GM04504 (cell line): ENCODE data around the gene ARAP1.

Source experiments
- DNase-seq: peaks from one replicate; pipeline ENCODE4 v3.0.0-alpha.2; 2012; ENCODE audit warnings: low read depth

ARAP1 gene

DNA sequence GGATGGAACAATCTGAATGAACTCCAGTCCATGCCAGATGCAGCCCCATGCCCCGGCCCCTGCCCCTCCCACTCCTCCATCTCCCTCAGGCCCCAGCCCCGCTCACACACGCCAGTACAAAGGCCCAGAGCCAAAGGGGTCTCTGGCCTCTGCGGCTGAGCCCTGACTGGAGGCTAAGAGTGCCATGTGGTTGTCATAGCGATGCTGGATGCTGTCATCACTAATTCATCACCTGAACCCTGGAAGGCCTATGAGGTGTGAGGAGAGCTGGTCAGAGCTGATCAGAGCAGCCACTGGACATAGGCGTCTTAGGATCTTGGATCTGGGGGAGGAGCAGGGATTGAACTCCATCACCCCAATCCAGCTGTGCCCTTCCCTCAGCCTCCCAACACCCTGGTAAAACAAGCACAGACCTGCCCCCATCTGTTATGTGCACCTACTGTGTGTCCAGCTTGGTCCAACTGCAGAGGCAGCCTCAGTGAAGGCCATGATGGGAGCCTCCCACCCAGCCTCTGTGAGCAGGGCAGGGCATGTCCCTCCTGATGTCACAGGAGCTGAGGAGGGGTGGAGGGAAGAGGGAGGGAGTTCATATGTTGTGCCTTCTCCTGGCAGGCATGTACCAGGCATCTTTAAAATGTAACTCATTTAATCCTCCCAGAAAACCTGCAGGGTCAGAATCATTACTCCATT, 94.7 kb downstream of the ARAP1 start:
- no peak for DNase-seq

DNA sequence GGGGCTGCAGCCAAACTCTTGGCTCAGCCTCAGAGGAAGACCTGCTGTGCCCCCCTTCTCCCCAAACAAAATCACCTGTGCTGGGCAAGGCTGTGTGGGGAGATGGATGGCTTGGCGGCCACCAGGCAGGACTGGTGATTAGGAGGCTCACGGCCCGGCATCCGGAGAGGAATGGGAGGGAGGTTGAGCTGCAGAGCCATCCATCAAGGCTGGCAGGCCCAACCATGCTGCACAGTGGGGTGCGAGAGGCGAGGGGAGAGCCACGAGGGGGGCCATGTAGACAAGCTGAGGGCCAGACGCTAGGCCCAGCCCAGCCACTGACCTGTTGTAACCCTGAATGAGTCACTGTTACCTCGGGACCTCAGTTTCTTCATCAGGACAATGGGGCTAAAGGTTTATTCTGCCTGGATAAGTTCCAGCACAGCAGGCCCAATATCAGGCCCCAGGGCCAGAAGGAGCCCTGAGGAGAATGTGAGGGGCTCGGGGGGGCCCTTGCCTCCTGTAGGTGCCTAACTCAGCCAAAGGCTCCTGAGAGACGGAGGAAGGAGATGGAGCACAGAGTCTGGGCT, 96.2 kb downstream of the ARAP1 start:
- no peak for DNase-seq

DNA sequence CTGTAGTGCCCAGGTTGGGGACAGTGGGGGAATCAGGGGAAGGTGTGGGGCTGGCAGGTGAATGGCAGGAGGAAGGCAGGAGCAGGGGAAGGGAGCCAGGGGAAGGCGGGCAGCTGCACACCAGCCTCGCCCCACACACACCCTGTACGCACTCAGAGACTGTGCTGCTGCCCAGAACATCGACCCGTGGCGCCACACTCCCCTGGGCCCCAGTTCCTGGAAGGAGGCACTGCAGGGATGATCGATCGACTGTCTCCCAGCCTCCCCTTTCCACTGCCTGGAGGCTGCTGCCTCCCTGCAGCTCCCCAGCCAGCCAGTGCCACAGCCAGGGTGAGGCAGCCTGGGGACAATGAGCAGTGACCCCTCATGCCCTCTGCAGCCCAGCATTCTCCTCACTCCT, 97.2 kb downstream of the ARAP1 start:
- no peak for DNase-seq

- no peak for DNase-seq
Observed at GRCh38 chr11:72653649-72654048, 98.6 kb downstream of the ARAP1 start.

DNA sequence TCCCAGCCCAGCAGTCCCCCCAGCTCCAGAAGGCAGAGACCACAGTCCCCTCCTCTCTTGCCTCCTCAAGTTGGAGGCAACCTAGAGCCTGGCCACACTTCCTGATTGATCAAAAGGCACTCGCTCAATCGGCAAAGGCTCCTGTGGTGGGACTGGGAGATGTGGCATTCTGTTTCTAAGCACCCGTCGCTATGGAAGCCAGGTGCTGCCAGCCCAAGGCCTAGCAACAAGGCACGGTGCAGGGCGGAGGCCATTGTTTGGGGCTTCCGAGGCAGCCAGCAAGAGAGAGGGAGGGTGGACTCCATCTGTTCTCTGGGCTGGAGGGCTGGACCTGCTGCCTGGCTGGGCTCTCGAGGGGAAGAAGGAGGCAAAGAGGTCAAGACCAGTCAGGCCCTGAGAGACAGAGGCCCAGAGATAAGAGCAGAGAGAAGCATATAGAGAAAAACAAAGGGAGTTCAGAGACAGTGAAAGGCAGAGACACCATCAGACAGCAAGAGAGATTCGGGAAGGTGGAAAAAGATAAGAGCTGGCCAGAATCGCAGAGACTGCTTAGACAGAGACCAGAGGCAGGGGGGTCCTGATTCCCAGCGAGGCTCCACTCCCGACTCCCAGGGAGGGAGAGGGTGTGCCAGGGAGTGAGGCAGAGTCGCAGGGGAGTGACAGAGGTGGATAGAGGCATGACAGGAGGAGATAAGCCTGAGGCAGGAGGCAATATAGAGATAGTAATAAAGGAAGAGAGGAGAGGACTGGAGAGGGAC, 99.2 kb downstream of the ARAP1 start:
- no peak for DNase-seq

DNA sequence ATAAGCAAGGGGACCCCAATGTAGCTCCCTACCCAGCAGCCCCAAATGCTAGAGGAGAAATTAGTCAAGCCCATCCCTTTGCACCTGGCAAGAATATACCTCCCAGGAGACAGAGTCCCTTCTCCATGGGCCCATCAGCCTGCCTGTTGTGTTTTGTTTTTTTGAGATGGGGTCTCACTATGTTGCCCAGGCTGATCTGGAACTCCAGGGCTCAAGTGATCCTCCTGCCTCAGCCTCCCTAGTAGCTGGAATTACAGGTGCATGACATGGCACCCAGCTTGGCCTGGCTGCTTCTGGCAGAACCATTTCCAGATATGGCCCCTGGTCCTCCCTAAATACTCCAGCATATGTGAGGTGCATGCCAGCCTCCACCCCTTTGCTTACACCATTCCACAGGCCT, 100.1 kb downstream of the ARAP1 start:
- DNase-seq, result no peak

DNA sequence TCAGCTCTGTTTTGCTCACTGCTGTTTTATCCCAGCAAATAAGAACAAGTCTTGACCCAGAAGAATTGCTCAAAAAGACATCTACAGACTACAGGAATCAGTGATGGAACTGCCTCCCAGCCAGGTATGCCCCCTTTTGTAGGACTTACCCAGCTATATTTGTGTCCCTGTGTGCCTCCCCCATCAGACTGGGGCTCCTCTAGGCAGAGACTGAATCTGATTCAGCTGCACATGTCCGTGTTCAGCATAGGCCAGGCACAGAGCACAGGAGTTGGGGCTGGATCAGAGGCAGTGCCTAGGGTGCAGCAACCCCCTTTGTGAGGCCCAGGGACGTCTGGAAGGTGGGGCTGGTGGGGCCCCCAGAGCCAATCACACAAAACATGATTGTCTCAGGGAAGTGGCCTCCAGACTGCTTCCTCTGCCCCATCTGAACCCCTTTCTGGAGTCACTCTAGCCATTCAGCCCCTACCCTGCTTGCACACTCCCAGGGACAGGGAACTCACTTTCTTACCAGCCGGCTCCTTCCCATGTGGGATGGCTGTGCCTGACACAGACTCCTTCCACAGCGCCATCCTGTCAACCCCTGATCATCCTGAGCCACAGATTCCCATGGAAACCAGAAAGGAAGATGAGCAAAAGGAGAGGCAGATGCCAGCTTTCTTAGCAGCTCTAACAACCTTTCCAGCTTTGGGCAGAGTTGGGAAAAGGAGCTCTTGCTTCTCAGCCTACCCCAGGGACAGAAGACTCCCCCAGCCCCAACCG, 102.8 kb downstream of the ARAP1 start:
- no peak for DNase-seq

DNA sequence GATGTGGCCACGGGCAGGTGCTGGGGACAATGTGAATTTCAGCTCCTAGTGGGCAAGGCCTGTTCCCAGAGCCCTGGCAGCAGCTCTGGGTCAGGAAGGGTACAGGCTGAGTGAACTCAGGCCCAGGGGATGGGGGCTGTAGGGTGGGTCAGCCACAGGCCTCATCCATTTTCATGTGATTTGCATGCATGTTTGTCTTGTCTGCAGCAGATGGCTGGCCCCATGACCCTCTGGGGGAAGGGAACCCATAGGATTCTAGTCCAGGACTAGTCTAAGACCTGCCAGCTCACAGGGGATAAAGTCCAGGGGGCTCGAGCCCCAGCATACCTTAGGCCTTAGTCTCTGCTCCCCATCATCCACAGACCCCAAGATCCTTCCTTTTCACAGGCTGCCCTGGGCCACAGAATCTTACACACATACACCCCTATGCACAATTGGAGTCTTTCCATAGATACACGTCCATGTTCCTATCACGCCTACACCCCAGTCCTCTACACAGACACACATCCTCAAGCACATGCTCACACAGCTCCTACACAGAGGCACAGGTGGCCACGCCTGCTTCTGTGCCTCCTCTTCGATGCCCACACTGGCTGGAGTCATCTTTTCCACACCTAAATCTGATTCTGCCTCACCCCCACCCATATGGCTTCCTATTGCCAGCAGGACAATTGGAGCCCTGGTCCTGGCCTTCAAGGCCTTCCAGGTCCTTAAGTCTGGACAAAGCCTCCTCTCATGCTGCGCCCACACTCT, 103.6 kb downstream of the ARAP1 start:
- DNase-seq, result no peak

DNA sequence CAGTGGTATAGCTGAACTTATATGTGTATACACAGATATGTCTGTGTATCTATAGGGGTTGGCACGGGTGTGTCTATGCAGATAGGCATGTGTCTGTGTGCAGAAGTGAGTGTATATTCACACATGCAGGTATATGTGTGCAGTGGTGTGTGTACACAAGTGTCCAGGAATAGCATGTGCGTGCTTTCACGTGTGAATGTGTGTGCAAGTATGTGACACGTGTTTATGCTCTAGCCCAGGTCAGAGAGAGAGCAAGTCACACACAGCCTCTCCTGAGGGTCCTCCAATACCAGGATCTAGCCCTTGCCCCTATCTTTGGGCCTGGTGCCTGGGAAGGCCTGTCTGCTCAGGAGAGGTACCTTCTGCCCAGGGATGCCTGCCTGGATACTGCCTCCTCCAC, 104.3 kb downstream of the ARAP1 start:
- no peak for DNase-seq

DNA sequence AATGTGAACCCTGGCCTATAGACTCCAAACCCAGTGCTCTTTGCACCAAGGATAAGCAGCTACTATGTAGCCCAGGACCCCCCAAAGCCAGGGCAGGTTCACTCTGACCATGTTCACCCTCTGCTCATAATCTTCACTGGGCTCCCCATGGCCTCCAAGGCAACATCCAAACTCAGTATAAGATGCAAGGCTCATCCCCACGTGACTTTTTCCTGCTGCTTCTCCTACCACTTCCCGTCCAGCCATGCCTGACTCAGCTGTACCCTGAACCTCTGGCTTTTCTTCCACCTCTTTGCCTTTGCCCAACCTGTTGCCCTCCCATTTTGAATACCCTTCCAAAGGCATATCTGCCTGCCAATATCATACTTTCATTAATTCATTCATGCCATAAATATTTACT, 105.7 kb downstream of the ARAP1 start:
- no peak for DNase-seq

DNA sequence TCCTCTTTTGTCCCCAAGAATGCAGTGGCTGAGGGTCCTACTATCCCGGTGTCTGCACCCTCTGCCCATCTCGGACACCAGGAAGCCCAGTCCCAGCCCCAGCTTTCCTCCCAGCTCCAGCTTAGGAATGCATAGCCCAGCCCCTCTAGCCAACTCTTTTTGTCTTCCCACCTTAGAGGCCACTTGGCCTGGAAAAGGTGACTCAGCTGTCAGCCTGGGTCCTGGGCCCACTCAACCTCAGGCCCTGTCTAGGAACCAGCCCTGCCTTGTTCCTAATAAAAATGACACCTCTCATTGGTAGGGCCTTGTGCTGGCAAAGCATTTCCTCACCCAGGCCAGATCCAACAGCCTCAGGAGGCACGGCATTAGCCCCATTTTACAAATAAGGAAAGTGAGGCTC, 106.2 kb downstream of the ARAP1 start:
- no peak for DNase-seq

DNA sequence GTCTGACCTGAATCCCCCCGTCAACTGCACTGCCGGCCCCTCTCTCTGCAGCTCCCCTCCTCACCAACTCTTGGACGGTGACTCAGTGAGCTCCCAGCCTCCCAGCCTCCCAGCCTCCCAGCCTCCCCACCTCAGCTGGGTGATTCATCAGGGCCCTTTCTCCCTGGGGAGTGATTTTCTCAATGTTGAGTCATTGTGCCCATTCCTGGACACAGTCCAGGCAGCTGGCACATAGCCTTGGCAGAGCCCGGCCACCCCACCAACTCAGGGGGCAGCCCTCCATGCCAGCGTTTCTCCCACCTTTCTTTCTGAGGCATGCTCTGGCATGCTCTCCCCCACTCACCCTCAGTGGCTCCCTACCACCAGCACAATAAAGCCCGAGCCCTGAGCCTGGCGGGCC, 108.7 kb downstream of the ARAP1 start:
- DNase-seq, result no peak

- no peak for DNase-seq
Observed at GRCh38 chr11:72642884-72643522, 109.2 kb downstream of the ARAP1 start.

DNA sequence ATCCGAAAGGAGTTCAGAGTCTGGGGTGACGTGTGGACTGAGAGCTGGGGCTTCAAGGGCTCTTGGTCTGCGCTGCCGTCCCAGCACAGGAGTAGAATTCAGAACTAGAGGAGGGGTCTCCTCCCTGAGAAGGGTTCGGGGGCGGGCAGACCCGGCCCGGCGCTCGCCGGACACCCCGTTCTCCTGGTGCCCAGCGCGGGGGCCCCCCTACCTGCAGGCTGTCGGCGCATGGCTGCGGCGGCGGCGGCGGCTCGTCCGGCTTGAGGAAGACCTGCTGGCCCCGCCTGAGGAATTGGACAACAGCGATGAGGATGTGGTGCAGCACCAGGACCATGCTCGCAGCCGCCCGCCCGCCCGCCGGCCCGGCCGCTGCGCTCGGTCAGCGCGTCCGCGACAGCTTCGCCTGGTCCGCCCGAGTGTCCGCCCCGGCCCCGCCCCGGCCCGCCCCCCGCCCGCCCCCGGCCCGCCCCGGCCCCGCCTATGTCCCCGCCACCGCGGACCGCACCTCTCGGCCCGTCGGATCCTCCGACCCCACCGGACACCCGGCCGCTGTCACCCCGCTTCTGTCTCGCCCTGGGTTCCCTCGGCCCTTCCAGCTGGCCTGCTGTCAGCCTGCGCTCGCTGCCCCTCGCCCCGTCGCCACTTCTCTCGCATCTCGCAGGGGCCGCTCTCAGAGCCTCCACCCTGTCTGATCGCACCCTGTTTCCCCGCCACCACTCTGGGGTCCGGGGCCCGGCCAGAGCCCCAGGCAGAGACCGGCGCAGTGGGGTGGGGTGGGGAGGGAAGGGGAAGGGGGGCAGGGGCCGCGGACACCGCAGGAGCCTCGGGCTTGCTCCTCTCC, 109.9 kb downstream of the ARAP1 start:
- no peak for DNase-seq

- DNase-seq, result no peak
Observed at GRCh38 chr11:72641522-72642042, 110.6 kb downstream of the ARAP1 start.

DNA sequence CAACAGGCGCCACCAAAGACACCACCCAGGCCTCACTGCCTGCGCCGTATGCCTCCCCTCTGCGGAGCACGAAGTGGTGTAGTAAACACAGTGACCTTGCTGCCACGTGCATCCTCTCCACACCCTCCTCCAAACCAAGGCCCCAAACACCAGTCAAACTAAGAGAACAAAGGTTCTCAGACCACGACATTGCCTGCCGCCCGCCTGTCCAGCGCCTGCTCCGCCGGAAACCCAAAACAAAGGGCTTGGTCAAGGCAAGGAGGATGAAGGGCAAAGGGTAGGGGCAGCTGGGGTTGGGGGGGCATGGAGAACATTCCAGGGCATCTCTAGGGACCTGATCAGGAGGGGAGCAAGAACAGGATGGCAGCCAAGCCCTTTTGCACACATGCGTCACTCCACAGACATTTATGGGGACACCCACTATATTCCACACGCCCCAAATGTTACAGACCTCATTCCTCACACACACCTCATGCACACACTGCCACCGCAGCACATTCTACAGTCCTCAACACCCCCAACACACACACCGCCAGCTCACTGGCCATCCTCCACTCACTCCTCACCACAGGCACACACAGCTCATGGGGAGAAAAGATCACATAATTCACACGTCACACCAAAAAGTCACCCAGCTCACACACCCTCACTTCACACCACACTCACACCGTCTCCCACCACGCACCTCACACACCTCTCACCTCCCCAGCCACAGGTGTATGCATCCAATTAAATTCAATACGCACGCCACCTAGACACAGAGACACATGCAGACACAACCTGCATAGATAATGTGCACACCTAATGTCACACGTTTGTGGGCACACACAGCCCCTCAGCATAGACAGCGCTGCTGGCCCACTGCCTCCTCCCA, 112.5 kb downstream of the ARAP1 start:
- no peak for DNase-seq

GRCh38 chr11:72637926-72638325, 114.3 kb downstream of the ARAP1 start:
- no peak for DNase-seq

DNA sequence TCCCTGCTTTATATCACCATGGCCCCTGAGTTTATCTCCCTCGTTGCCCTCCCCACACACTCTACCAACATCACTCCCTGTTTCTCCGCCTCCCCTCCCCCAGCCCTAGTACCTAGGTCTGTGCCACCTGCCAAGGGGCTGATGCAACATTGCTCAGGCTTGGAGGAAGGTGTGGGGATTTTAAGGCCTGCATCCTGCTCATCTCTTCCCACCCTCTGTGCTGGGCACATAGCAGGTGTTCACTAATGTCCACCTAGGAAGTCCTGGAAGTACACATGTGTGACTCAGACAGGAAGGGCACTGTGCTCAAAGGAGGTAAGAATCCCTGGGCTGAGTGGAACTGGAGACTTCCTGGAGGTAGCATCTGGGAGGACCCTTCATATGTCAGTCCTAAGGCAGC, 115.0 kb downstream of the ARAP1 start:
- DNase-seq, result no peak

GRCh38 chr11:72636376-72636775, 115.8 kb downstream of the ARAP1 start:
- DNase-seq, result no peak
